CD4-positive, alpha-beta memory T cell (primary cell): ENCODE measurements around the gene PIK3C3. TPM values are rescaled to one million over a fixed set of nuclear protein-coding genes. Genes with fewer than 3 reads are reported as not detected.
"Not testable (repeated sequence)": the region's sequence is repeated elsewhere in the genome, so short reads cannot be mapped to it uniquely, and the experiment has no call there.

Source experiments
- CTCF ChIA-PET: fragments of 350-600 bp; sonication (Branson Sonifier 250); formaldehyde crosslinking; loops from one replicate; lab custom pipeline; 2021; ENCODE audit warnings: inconsistent platforms; ENCODE audit not compliant: partially characterized antibody; lab: Charles Lee
- POLR2A ChIA-PET: fragments of 350-600 bp; sonication (Branson Sonifier 250); formaldehyde crosslinking; loops from one replicate; lab custom pipeline; 2021; ENCODE audit not compliant: partially characterized antibody; lab: Charles Lee
- DNase-seq, 5 donors: peaks; one replicate each; pipeline versions ENCODE4 v3.0.0 to v3.0.0-alpha.2; 2020 to 2022; ENCODE audit warnings: mixed read lengths in 1 of 5
- H3K27ac ChIP-seq: one replicate; pipeline ENCODE4 v1.7.0; 2013; ENCODE audit warnings: low read depth, low read length
- H3K27me3 ChIP-seq: 2 replicates; pipeline ENCODE4 v1.7.0; 2013; ENCODE audit warnings: mild to moderate bottlenecking, low read length, moderate library complexity; ENCODE audit not compliant: insufficient read depth
- H3K36me3 ChIP-seq: 2 replicates; pipeline ENCODE4 v1.7.0; 2013; ENCODE audit warnings: mild to moderate bottlenecking, low read length, moderate library complexity; ENCODE audit not compliant: insufficient read depth
- H3K4me1 ChIP-seq: 2 replicates; pipeline ENCODE4 v1.7.0; 2013; ENCODE audit warnings: mild to moderate bottlenecking, low read length, moderate library complexity; ENCODE audit not compliant: insufficient read depth
- H3K4me3 ChIP-seq, 2 donors: one replicate each; pipeline ENCODE4 v1.7.0; 2013; ENCODE audit warnings: low read length in 2 of 2, mild to moderate bottlenecking in 1 of 2
- H3K9me3 ChIP-seq, 2 donors: one replicate each; pipeline ENCODE4 v1.7.0; 2013; ENCODE audit warnings: low read length in 2 of 2, control low read depth in 1 of 2; ENCODE audit not compliant: control insufficient read depth in 1 of 2
- H3K27ac Mint-ChIP-seq, 7 donors: one replicate each; pipeline ENCODE4 v1.8.0; 2020 to 2021; ENCODE audit warnings: mixed read lengths in 7 of 7, mild to moderate bottlenecking in 6 of 7, inconsistent platforms in 3 of 7, moderate library complexity in 3 of 7
- H3K27me3 Mint-ChIP-seq, 2 donors: one replicate each; pipeline ENCODE4 v1.8.0; 2020 to 2021; ENCODE audit warnings: mixed read lengths in 2 of 2
- H3K36me3 Mint-ChIP-seq, 2 donors: one replicate each; pipeline ENCODE4 v1.8.0; 2020 to 2021; ENCODE audit warnings: mixed read lengths in 2 of 2, inconsistent platforms in 1 of 2, mild to moderate bottlenecking in 1 of 2
- H3K4me1 Mint-ChIP-seq, 4 donors: one replicate each; pipeline ENCODE4 v1.8.0; 2020 to 2021; ENCODE audit warnings: mixed read lengths in 4 of 4, mild to moderate bottlenecking in 1 of 4
- H3K4me3 Mint-ChIP-seq, 8 donors: one replicate each; pipeline ENCODE4 v1.8.0; 2020 to 2021; ENCODE audit warnings: mixed read lengths in 8 of 8, mild to moderate bottlenecking in 7 of 8, moderate library complexity in 6 of 8, inconsistent platforms in 3 of 8
- H3K9me3 Mint-ChIP-seq, 8 donors: one replicate each; pipeline ENCODE4 v1.8.0; 2020 to 2021; ENCODE audit warnings: mixed read lengths in 8 of 8, mild to moderate bottlenecking in 5 of 8, inconsistent platforms in 3 of 8, moderate library complexity in 1 of 8
- intact Hi-C: fragments of 100-400 bp; cut with micrococcal nuclease; formaldehyde crosslinking; loops from one replicate; pipeline ENCODE4 v1.15.1; 2023
- polyA plus RNA-seq, 2 donors: library from polyadenylated mRNA; unstranded; fragments of 300-500 nt; fragmentation: Illumina TruSeq; gene quantifications; one replicate each; pipeline ENCODE4 v1.2.3, GENCODE V29; 2021
- total RNA-seq, 2 experiments: library from RNA; stranded (reverse); gene quantifications; one replicate each; pipeline ENCODE4 v1.2.3, GENCODE V29; 2021

Gene PIK3C3
- total and polyA plus RNA-seq, 4 experiments from 2014 or later, result 31.0 to 78.0 (median 54.8) TPM

- DNase-seq, POLR2A ChIA-PET, H3K27ac ChIP-seq, H3K9me3 ChIP-seq, CTCF ChIA-PET, H3K4me1 ChIP-seq, H3K27me3 ChIP-seq, H3K27ac Mint-ChIP-seq, H3K27me3 Mint-ChIP-seq, H3K4me3 ChIP-seq, intact Hi-C loops, H3K9me3 Mint-ChIP-seq, H3K4me3 Mint-ChIP-seq: not testable (repeated sequence)
- H3K36me3 ChIP-seq, result peaks cover 32% of the 10 kb centered on the region
- peaks cover 0 to 11% (median 8%) of the 10 kb centered on the region in 4 donors for H3K4me1 Mint-ChIP-seq
- H3K36me3 Mint-ChIP-seq, result peaks cover 52 to 62% of the 10 kb centered on the region in 2 donors
Observed at GRCh38 chr18:42009457-42009856, 54.4 kb downstream of the PIK3C3 start.

GRCh38 chr18:42011053-42011452 is 56.0 kb downstream of the PIK3C3 start:
- ChIA-PET CTCF (interaction anchor here (1.2 kb wide), 2 partner anchors 17 to 42 kb away, joined by 3 to 4 read pairs; no protein-coding TSS in a partner anchor), POLR2A (no interaction called here)
- Histone ChIP-seq H3K27ac (no peak overlapping the region), H3K36me3 (peaks cover 23% of the 10 kb centered on the region), H3K9me3 (no peaks in the 10 kb centered on the region), H3K4me3 (no peak overlapping the region), H3K27me3 (no peaks in the 10 kb centered on the region), H3K4me1 (no peaks in the 10 kb centered on the region)
- intact Hi-C loops, result no loop called here
- Mint-ChIP-seq H3K4me1 (peaks cover 0 to 11% (median 5%) of the 10 kb centered on the region in 4 donors), H3K4me3 (no peak overlapping the region), H3K9me3 (no peaks in the 10 kb centered on the region), H3K36me3 (peaks cover 48 to 57% of the 10 kb centered on the region in 2 donors), H3K27me3 (no peaks in the 10 kb centered on the region), H3K27ac (peak overlapping the region in 1 of 7 donors; percentile 18)
- no peak for DNase-seq

- H3K4me1 Mint-ChIP-seq, result peaks cover 8 to 18% (median 9%) of the 10 kb centered on the region in 4 donors
- Histone ChIP-seq H3K27me3 (no peaks in the 10 kb centered on the region), H3K9me3 (no peaks in the 10 kb centered on the region), H3K27ac (no peak overlapping the region), H3K36me3 (peaks cover 18% of the 10 kb centered on the region), H3K4me1 (peaks cover 5% of the 10 kb centered on the region), H3K4me3 (no peak overlapping the region)
- no peaks in the 10 kb centered on the region for H3K9me3 Mint-ChIP-seq
- peaks cover 41 to 44% of the 10 kb centered on the region in 2 donors for H3K36me3 Mint-ChIP-seq
- H3K4me3 Mint-ChIP-seq, result no peak overlapping the region
- no peaks in the 10 kb centered on the region for H3K27me3 Mint-ChIP-seq
- DNase-seq, result no peak
- H3K27ac Mint-ChIP-seq, result no peak overlapping the region
- intact Hi-C loops, result no loop called here
- CTCF ChIA-PET, result interaction anchor here (2.8 kb wide), 1 partner anchor 9 kb away, joined by 17 read pairs; no protein-coding TSS in a partner anchor
- POLR2A ChIA-PET, result no interaction called here
Observed at GRCh38 chr18:42018831-42019230, 63.8 kb downstream of the PIK3C3 start.

- Mint-ChIP-seq H3K4me1 (peaks cover 20 to 35% (median 27%) of the 10 kb centered on the region in 4 donors), H3K9me3 (no peaks in the 10 kb centered on the region), H3K36me3 (peaks cover 13 to 30% of the 10 kb centered on the region in 2 donors), H3K4me3 (peak overlapping the region in 3 of 8 donors; percentile 9 to 44 (median 31)), H3K27me3 (no peaks in the 10 kb centered on the region), H3K27ac (peak overlapping the region in 6 of 7 donors; percentile 22 to 79 (median 61))
- DNase-seq, result no peak
- Histone ChIP-seq H3K4me1 (peaks cover 24% of the 10 kb centered on the region), H3K36me3 (peaks cover 11% of the 10 kb centered on the region), H3K27me3 (no peaks in the 10 kb centered on the region), H3K9me3 (no peaks in the 10 kb centered on the region), H3K4me3 (no peak overlapping the region), H3K27ac (peak overlapping the region; percentile 10)
- intact Hi-C loops, result no loop called here
- ChIA-PET CTCF (interaction anchor here (0.9 kb wide), 1 partner anchor 29 kb away, joined by 3 read pairs; no protein-coding TSS in a partner anchor), POLR2A (no interaction called here)
Observed at GRCh38 chr18:42024131-42024530, 69.1 kb downstream of the PIK3C3 start.

- no peaks in the 10 kb centered on the region for H3K27me3 Mint-ChIP-seq
- Histone ChIP-seq H3K27me3 (no peaks in the 10 kb centered on the region), H3K36me3 (peaks cover 16% of the 10 kb centered on the region), H3K4me1 (peaks cover 24% of the 10 kb centered on the region), H3K9me3 (no peaks in the 10 kb centered on the region), H3K27ac (no peak overlapping the region), H3K4me3 (no peak overlapping the region)
- no peaks in the 10 kb centered on the region for H3K9me3 Mint-ChIP-seq
- peak overlapping the region in 1 of 8 donors; percentile 47 for H3K4me3 Mint-ChIP-seq
- intact Hi-C loops, result no loop called here
- ChIA-PET CTCF (interaction anchor here (1.0 to 3.9 kb wide), 3 partner anchors 12 to 26 kb away, joined by 3 to 23 read pairs (median 3); no protein-coding TSS in a partner anchor), POLR2A (no interaction called here)
- peaks cover 20 to 35% (median 27%) of the 10 kb centered on the region in 4 donors for H3K4me1 Mint-ChIP-seq
- peak overlapping the region in 5 of 7 donors; percentile 8 to 82 (median 47) for H3K27ac Mint-ChIP-seq
- DNase-seq, result no peak
- H3K36me3 Mint-ChIP-seq, result peaks cover 18 to 39% of the 10 kb centered on the region in 2 donors
Observed at GRCh38 chr18:42025491-42025890, 70.5 kb downstream of the PIK3C3 start.

- no peak overlapping the region for H3K27ac ChIP-seq
- CTCF ChIA-PET, result interaction anchor here (1.0 to 3.9 kb wide), 4 partner anchors 12 to 25 kb away, joined by 3 to 23 read pairs (median 10); no protein-coding TSS in a partner anchor
- H3K27me3 Mint-ChIP-seq, result no peaks in the 10 kb centered on the region
- peaks cover 24% of the 10 kb centered on the region for H3K4me1 ChIP-seq
- no peak for DNase-seq
- peaks cover 20 to 41% of the 10 kb centered on the region in 2 donors for H3K36me3 Mint-ChIP-seq
- H3K27ac Mint-ChIP-seq, result peak overlapping the region; percentile 13 to 71 (median 59)
- H3K36me3 ChIP-seq, result peaks cover 13% of the 10 kb centered on the region
- H3K9me3 Mint-ChIP-seq, result no peaks in the 10 kb centered on the region
- intact Hi-C loops, result no loop called here
- POLR2A ChIA-PET, result no interaction called here
- no peak overlapping the region for H3K4me3 ChIP-seq
- no peaks in the 10 kb centered on the region for H3K27me3 ChIP-seq
- H3K4me1 Mint-ChIP-seq, result peaks cover 20 to 35% (median 27%) of the 10 kb centered on the region in 4 donors
- H3K9me3 ChIP-seq, result no peaks in the 10 kb centered on the region
- H3K4me3 Mint-ChIP-seq, result no peak overlapping the region
Observed at GRCh38 chr18:42025974-42026625, 71.1 kb downstream of the PIK3C3 start.

- no peaks in the 10 kb centered on the region for H3K9me3 Mint-ChIP-seq
- CTCF ChIA-PET, result interaction anchor here (0.7 to 3.9 kb wide), 24 partner anchors 9 to 93 kb away, joined by 3 to 23 read pairs (median 4); no protein-coding TSS in a partner anchor
- POLR2A ChIA-PET, result no interaction called here
- H3K36me3 Mint-ChIP-seq, result peaks cover 24 to 47% of the 10 kb centered on the region in 2 donors
- Histone ChIP-seq H3K27ac (no peak overlapping the region), H3K4me1 (peaks cover 24% of the 10 kb centered on the region), H3K36me3 (peaks cover 10% of the 10 kb centered on the region), H3K27me3 (no peaks in the 10 kb centered on the region), H3K4me3 (no peak overlapping the region), H3K9me3 (no peaks in the 10 kb centered on the region)
- H3K27ac Mint-ChIP-seq, result peak overlapping the region in 1 of 7 donors; percentile 42
- no peak overlapping the region for H3K4me3 Mint-ChIP-seq
- H3K27me3 Mint-ChIP-seq, result no peaks in the 10 kb centered on the region
- DNase-seq, result peak; percentile 18 to 48 (median 30)
- intact Hi-C loops, result no loop called here
- H3K4me1 Mint-ChIP-seq, result peaks cover 14 to 29% (median 23%) of the 10 kb centered on the region in 4 donors
Observed at GRCh38 chr18:42028247-42028832, 73.3 kb downstream of the PIK3C3 start.
